LNCaP clone FGC (cell line): ENCODE data around the gene OR9Q1.
"Not testable (repeated sequence)": the region's sequence is repeated elsewhere in the genome, so short reads cannot be mapped to it uniquely, and the experiment has no call there.

Source experiments
- DNase-seq: peaks from one replicate; pipeline ENCODE4 v3.0.0-alpha.2; 2011; ENCODE audit warnings: low read depth
- H3K4me3 ChIP-seq: 2 replicates; pipeline ENCODE4 v1.5.1; 2011; ENCODE audit warnings: mild to moderate bottlenecking, low read depth, low read length, control low read depth
- TF ChIP-seq, protein P1 (sequence below): IDR thresholded peaks from 2 replicates; pipeline ENCODE4 v1.5.1; 2012; ENCODE audit warnings: mild to moderate bottlenecking; ENCODE audit not compliant: control insufficient read depth, insufficient read depth; ENCODE audit errors: extremely low read depth

The OR9Q1 gene

GRCh38 chr11:58192229-58192628 lies 168.5 kb downstream of the OR9Q1 start:
- TF ChIP-seq, protein P1, sequence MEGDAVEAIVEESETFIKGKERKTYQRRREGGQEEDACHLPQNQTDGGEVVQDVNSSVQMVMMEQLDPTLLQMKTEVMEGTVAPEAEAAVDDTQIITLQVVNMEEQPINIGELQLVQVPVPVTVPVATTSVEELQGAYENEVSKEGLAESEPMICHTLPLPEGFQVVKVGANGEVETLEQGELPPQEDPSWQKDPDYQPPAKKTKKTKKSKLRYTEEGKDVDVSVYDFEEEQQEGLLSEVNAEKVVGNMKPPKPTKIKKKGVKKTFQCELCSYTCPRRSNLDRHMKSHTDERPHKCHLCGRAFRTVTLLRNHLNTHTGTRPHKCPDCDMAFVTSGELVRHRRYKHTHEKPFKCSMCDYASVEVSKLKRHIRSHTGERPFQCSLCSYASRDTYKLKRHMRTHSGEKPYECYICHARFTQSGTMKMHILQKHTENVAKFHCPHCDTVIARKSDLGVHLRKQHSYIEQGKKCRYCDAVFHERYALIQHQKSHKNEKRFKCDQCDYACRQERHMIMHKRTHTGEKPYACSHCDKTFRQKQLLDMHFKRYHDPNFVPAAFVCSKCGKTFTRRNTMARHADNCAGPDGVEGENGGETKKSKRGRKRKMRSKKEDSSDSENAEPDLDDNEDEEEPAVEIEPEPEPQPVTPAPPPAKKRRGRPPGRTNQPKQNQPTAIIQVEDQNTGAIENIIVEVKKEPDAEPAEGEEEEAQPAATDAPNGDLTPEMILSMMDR, result no peak
- no peak for DNase-seq
- H3K4me3 ChIP-seq, result no peak overlapping the region

DNA sequence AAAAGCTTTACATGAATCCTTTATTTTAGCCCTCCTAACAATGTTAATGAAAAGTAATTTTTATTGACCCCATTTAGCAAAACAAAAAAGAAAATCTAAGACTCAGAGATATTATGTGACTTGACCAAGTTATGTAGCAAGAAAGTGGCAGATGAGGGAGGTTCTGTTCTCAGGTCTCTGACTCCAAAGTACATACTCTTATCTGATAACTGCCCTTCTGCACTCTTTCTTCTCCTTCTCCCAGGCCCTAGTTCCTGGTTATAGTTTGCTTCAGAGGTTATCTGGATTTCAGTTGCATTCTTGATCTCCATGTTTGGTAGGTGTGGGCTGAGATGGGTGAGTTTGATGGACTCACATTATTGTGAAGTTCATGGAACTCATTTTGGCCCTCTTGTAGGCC lies 169.7 kb downstream of the OR9Q1 start:
- no peak for DNase-seq
- H3K4me3 ChIP-seq, result no peak overlapping the region
- TF ChIP-seq, protein P1, result no peak

GRCh38 chr11:58195939-58196338 lies 172.3 kb downstream of the OR9Q1 start:
- no peak overlapping the region for H3K4me3 ChIP-seq
- TF ChIP-seq, protein P1, result no peak
- DNase-seq, result no peak

- peak; percentile 92 for DNase-seq
- TF ChIP-seq, protein P1, result no peak
- no peak overlapping the region for H3K4me3 ChIP-seq
Observed at GRCh38 chr11:58199271-58199670, 175.6 kb downstream of the OR9Q1 start.

GRCh38 chr11:58204042-58204441 lies 180.4 kb downstream of the OR9Q1 start, which contains the start of gene OR1S2:
Gene OR1S2, minus strand, starts transcription at chr11:58204142. Its CDS starts 0 bp downstream, at chr11:58204142.
- DNase-seq, result no peak
- H3K4me3 ChIP-seq, result no peak within 1 kb of the TSS
- TF ChIP-seq, protein P1, result no peak

DNA sequence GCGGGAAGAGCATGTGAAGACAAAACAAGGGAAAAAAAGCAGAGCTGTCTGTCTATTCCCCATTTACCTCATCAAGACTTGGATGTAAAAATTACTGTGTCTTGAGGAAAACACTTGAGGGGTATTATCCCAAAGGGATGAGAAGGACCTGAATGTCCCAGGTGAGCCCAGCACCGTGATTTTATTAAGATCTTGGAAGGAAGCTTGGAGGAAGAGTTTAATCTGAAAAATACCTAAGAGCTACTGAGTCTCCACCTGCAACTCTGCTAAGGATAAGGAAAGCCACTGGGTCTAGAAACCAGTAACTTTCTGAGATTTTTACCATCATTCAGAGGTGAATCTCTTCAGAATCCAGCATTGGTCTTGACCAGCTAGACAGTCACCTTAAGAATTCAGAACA lies 188.7 kb downstream of the OR9Q1 start, which contains the start of gene OR1S1:
OR1S1 (plus strand) TSS at position 301 of the 400 bp plus-strand sequence.
- not testable (repeated sequence) for H3K4me3 ChIP-seq, DNase-seq

DNA sequence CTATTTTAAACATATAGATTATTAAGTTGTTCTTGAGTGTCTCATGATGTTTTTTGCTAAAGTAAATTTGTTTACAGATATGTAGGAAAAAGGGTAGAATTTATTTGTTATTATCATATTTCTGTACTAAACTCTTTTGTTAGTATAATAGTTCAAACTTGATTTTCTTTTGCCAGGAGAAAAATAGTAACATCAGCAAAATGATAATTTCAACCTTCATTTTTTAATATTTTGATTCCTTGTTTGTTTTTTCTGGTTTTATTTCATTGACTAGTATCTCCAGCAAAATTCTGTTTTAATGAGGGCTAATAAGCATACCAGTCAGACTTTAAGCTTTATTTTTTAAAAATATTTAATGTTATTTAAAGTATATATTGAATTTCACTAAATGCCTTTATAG lies 192.8 kb downstream of the OR9Q1 start:
- no peak for DNase-seq
- TF ChIP-seq, protein P1, result no peak
- no peak overlapping the region for H3K4me3 ChIP-seq
